ENCODE results near the gene USP17L18.
"Not testable (repeated sequence)": the region's sequence is repeated elsewhere in the genome, so short reads cannot be mapped to it uniquely, and the experiment has no call there.

Gene USP17L18

GRCh38 chr4:9247953-9248680, at the start of gene USP17L18:
TSS of gene USP17L18 (plus strand) at chr4:9248630. CDS start at chr4:9248630, 0 bp downstream.
- peak; percentile 0 for DNase-seq (ENCODE audit: low read depth)

GRCh38 chr4:9210357-9210756, 38.1 kb upstream of the USP17L18 start, which contains the start of gene USP17L10:
TSS of gene USP17L10 (plus strand) at chr4:9210657. CDS start at chr4:9210657, 0 bp downstream.
- not testable (repeated sequence) for DNase-seq (ENCODE audit: low read depth)

- not testable (repeated sequence) for DNase-seq (ENCODE audit: low read depth)
These were observed 33.7 kb upstream of the USP17L18 start for GRCh38 chr4:9214701-9215100.

- DNase-seq (ENCODE audit: low read depth) = not testable (repeated sequence)
These were observed 33.3 kb upstream of the USP17L18 start, which contains the start of gene USP17L11 for GRCh38 chr4:9215105-9215504. TSS of gene USP17L11 (plus strand) at chr4:9215405. CDS start at chr4:9215405, 0 bp downstream.

GRCh38 chr4:9219852-9220251, 28.6 kb upstream of the USP17L18 start, which contains the start of gene USP17L12:
TSS of gene USP17L12 (plus strand) at chr4:9220152. CDS start at chr4:9220152, 0 bp downstream.
- not testable (repeated sequence) for DNase-seq (ENCODE audit: low read depth)

GRCh38 chr4:9224596-9224995, 23.8 kb upstream of the USP17L18 start, which contains the start of gene USP17L13:
TSS of gene USP17L13 (plus strand) at chr4:9224896. CDS start at chr4:9224896, 0 bp downstream.
- not testable (repeated sequence) for DNase-seq (ENCODE audit: low read depth)

- not testable (repeated sequence) for DNase-seq (ENCODE audit: low read depth)
These were observed 18.2 kb upstream of the USP17L18 start for GRCh38 chr4:9230249-9230648.

GRCh38 chr4:9234085-9234484, 14.3 kb upstream of the USP17L18 start, which contains the start of gene USP17L15:
TSS of gene USP17L15 (plus strand) at chr4:9234385. CDS start at chr4:9234385, 0 bp downstream.
- not testable (repeated sequence) for DNase-seq (ENCODE audit: low read depth)

- not testable (repeated sequence) for DNase-seq (ENCODE audit: low read depth)
These were observed 10.0 kb upstream of the USP17L18 start for GRCh38 chr4:9238461-9238860.

- not testable (repeated sequence) for DNase-seq (ENCODE audit: low read depth)
These were observed 4.9 kb upstream of the USP17L18 start, which contains the start of gene USP17L17 for GRCh38 chr4:9243579-9243978. TSS of gene USP17L17 (plus strand) at chr4:9243879. CDS start at chr4:9243879, 0 bp downstream.

- DNase-seq (ENCODE audit: low read depth) = not testable (repeated sequence)
These were observed 4.6 kb downstream of the USP17L18 start, which contains the start of gene USP17L19 for GRCh38 chr4:9253078-9253477. TSS of gene USP17L19 (plus strand) at chr4:9253378. CDS start at chr4:9253378, 0 bp downstream.

GRCh38 chr4:9257824-9258223, 9.4 kb downstream of the USP17L18 start, which contains the start of gene USP17L20:
TSS of gene USP17L20 (plus strand) at chr4:9258124. CDS start at chr4:9258124, 0 bp downstream.
- DNase-seq (ENCODE audit: low read depth) = not testable (repeated sequence)

GRCh38 chr4:9262572-9262971, 14.1 kb downstream of the USP17L18 start, which contains the start of gene USP17L21:
TSS of gene USP17L21 (plus strand) at chr4:9262872. CDS start at chr4:9262872, 0 bp downstream.
- not testable (repeated sequence) for DNase-seq (ENCODE audit: low read depth)

GRCh38 chr4:9267319-9267718, 18.9 kb downstream of the USP17L18 start, which contains the start of gene USP17L22:
TSS of gene USP17L22 (plus strand) at chr4:9267619. CDS start at chr4:9267619, 0 bp downstream.
- DNase-seq (ENCODE audit: low read depth) = not testable (repeated sequence)

GRCh38 chr4:9271719-9272118, 23.3 kb downstream of the USP17L18 start:
- DNase-seq (ENCODE audit: low read depth) = not testable (repeated sequence)
